Measurements from ENCODE around the gene GTF3C2. TPM values are rescaled to one million over a fixed set of nuclear protein-coding genes. Genes with fewer than 3 reads are reported as not detected.
A peak's percentile ranks its signal among the peaks of the same experiment; 100 is the strongest.

Gene GTF3C2
- total and polyA plus RNA-seq, 2 of the 13 experiments (the other 11 are each of a cell fraction or from before 2014, with no cell fraction given): 77.5 to 130 TPM

GRCh38 chr2:27380626-27381545, 24.3 kb upstream of the GTF3C2 start, which contains the start of gene ZNF513 (continued):
- TF ChIP-seq E2F1 (CRISPR knock-in tag; IDR thresholded peaks at IDR 0.05): no peak
- TF ChIP-seq ZBTB14 (CRISPR knock-in tag; IDR thresholded peaks at IDR 0.05): no peak
- no peak for TF ChIP-seq ZBTB46 (CRISPR knock-in tag; IDR thresholded peaks at IDR 0.05; ENCODE audit: borderline replicate concordance)
- TF ChIP-seq SMC3 (IDR thresholded peaks at IDR 0.05; ENCODE audit: low read length): no peak
- TF ChIP-seq ARNTL (CRISPR knock-in tag; IDR thresholded peaks at IDR 0.05): 0 out of 2 replicates have a peak, but pooled peaks have one; percentile 51
- TF ChIP-seq ZNF484 (CRISPR knock-in tag; IDR thresholded peaks at IDR 0.05; ENCODE audit: borderline replicate concordance, low read depth): no peak
- no peak for TF ChIP-seq ATRX (CRISPR knock-in tag; IDR thresholded peaks at IDR 0.05; ENCODE audit: borderline replicate concordance)
- 0 out of 4 replicates have a peak, but pooled peaks of 1 of the 2 experiments have one; percentile 8 for TF ChIP-seq HMGXB4 (CRISPR knock-in tag; IDR thresholded peaks at IDR 0.05; ENCODE audit: borderline replicate concordance in 1 of 2, low read depth in 1 of 2)
- no peak for TF ChIP-seq ZNF607 (CRISPR knock-in tag; IDR thresholded peaks at IDR 0.05; ENCODE audit: borderline replicate concordance)
- peak; percentile 97 for TF ChIP-seq THAP11 (CRISPR knock-in tag; IDR thresholded peaks at IDR 0.05)
- TF ChIP-seq IRF9 (CRISPR knock-in tag; IDR thresholded peaks at IDR 0.05; ENCODE audit: borderline replicate concordance): no peak
- TF ChIP-seq FOXA1 (IDR thresholded peaks at IDR 0.05): no peak
- TF ChIP-seq FOXA1 (CRISPR knock-in tag; IDR thresholded peaks at IDR 0.05): no peak
- no peak for TF ChIP-seq ZNF777 (CRISPR knock-in tag; IDR thresholded peaks at IDR 0.05)
- 0 out of 2 replicates have a peak, but pooled peaks have one; percentile 13 for TF ChIP-seq ESRRA (CRISPR knock-in tag; IDR thresholded peaks at IDR 0.05; ENCODE audit: low read depth)
- TF ChIP-seq ZNF687 (CRISPR knock-in tag; IDR thresholded peaks at IDR 0.05): peak; percentile 81
